Stomach (tissue), 4 donors: Measurements from ENCODE around the gene NKAIN4.

Source experiments
- POLR2A ChIP-seq, 4 donors: fragments of 450-650 bp; IDR thresholded peaks; one replicate each; pipeline ENCODE4 v1.6.1; 2016; ENCODE audit warnings: antibody characterized with exemption in 4 of 4, control low read depth in 2 of 4, mild to moderate bottlenecking in 1 of 4, moderate library complexity in 1 of 4
- TF ChIP-seq, protein P1 (sequence below), 7 experiments: fragments of 450-650 bp in 4 of 7; fragments of 200-600 bp in 3 of 7; sonication (generic) in 3 of 7; IDR thresholded peaks; one replicate each; pipeline ENCODE4 v1.5.1; 2016 to 2019; ENCODE audit warnings: antibody characterized with exemption in 7 of 7, control low read depth in 2 of 7, mild to moderate bottlenecking in 1 of 7

DNA sequence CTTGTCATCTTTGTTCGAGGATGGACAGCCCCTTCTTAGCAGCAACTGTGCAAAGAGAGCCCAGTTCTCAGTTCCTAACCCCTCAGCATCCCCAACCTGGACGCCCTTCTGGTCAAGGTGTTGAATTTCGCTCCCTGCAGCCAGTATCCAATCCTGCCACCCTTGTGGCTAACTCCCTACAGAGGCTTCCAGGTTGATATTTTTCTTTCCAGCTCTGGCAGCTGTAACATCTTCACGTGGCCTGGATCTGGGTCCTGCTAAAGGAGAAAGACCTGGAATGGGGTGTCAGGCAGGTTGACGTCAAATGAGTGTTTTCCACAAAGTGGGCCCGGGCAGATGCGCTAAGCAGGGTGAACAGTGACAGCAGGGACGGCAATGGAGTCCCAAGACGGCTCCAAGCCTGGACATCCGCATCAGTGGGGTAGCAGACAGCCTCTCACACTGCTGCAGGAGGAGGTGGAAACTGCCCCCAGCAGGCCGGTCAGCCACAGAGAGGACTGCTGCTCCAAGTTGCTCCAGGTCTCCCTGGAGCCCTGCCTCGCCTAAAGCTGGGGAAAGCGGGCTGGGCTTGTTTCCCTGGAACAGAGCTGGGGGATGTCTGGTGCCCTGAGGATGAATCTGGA is 37.3 kb downstream of the NKAIN4 start:
- TF ChIP-seq, protein P1, sequence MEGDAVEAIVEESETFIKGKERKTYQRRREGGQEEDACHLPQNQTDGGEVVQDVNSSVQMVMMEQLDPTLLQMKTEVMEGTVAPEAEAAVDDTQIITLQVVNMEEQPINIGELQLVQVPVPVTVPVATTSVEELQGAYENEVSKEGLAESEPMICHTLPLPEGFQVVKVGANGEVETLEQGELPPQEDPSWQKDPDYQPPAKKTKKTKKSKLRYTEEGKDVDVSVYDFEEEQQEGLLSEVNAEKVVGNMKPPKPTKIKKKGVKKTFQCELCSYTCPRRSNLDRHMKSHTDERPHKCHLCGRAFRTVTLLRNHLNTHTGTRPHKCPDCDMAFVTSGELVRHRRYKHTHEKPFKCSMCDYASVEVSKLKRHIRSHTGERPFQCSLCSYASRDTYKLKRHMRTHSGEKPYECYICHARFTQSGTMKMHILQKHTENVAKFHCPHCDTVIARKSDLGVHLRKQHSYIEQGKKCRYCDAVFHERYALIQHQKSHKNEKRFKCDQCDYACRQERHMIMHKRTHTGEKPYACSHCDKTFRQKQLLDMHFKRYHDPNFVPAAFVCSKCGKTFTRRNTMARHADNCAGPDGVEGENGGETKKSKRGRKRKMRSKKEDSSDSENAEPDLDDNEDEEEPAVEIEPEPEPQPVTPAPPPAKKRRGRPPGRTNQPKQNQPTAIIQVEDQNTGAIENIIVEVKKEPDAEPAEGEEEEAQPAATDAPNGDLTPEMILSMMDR (IDR thresholded peaks at IDR 0.05) = no peak
- TF ChIP-seq POLR2A (IDR thresholded peaks at IDR 0.05) = no peak
